Measurements from ENCODE around the gene HSP90B1.

GRCh38 chr12:103986829-103987228, 56.6 kb downstream of the HSP90B1 start:
- no peak for TF ChIP-seq ZNF695 (CRISPR knock-in tag; IDR thresholded peaks at IDR 0.05)
- no peak for TF ChIP-seq BHLHE40 (IDR thresholded peaks at IDR 0.05; ENCODE audit: low read length)
- TF ChIP-seq CEBPG (CRISPR knock-in tag; IDR thresholded peaks at IDR 0.05): no peak
- TF ChIP-seq CEBPG (tag; conservative IDR thresholded peaks at IDR 0.05 in 1 of 2, IDR thresholded peaks at IDR 0.05 in 1 of 2): no peak
- no peak for TF ChIP-seq NFE2L1 (tag; IDR thresholded peaks at IDR 0.05; ENCODE audit: borderline replicate concordance, low read depth)
- no peak for TF ChIP-seq NFRKB (IDR thresholded peaks at IDR 0.05; ENCODE audit: low read depth)
- no peak for TF ChIP-seq YBX1 (IDR thresholded peaks at IDR 0.05)
- TF ChIP-seq SIN3A (IDR thresholded peaks at IDR 0.05; ENCODE audit: borderline replicate concordance in 2 of 2, control insufficient read depth in 1 of 2, low read depth in 2 of 2, low read length in 2 of 2): no peak
- TF ChIP-seq, protein P1, sequence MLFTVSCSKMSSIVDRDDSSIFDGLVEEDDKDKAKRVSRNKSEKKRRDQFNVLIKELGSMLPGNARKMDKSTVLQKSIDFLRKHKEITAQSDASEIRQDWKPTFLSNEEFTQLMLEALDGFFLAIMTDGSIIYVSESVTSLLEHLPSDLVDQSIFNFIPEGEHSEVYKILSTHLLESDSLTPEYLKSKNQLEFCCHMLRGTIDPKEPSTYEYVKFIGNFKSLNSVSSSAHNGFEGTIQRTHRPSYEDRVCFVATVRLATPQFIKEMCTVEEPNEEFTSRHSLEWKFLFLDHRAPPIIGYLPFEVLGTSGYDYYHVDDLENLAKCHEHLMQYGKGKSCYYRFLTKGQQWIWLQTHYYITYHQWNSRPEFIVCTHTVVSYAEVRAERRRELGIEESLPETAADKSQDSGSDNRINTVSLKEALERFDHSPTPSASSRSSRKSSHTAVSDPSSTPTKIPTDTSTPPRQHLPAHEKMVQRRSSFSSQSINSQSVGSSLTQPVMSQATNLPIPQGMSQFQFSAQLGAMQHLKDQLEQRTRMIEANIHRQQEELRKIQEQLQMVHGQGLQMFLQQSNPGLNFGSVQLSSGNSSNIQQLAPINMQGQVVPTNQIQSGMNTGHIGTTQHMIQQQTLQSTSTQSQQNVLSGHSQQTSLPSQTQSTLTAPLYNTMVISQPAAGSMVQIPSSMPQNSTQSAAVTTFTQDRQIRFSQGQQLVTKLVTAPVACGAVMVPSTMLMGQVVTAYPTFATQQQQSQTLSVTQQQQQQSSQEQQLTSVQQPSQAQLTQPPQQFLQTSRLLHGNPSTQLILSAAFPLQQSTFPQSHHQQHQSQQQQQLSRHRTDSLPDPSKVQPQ (CRISPR knock-in tag; IDR thresholded peaks at IDR 0.05; ENCODE audit: borderline replicate concordance): no peak
- no peak for TF ChIP-seq SAFB2 (IDR thresholded peaks at IDR 0.05; ENCODE audit: borderline replicate concordance, low read depth, low read length, severe bottlenecking)
- TF ChIP-seq SMARCB1 (IDR thresholded peaks at IDR 0.05; ENCODE audit: insufficient read length, low read depth): no peak
- no peak for TF ChIP-seq PTTG1 (tag; IDR thresholded peaks at IDR 0.05; ENCODE audit: low read depth)
- TF ChIP-seq CXXC5 (CRISPR knock-in tag; IDR thresholded peaks at IDR 0.05): no peak

Data from K562 (cell line).